Glutamatergic neuron (in vitro differentiated cells): ENCODE results near the gene SPDL1. TPM values are rescaled to one million over a fixed set of nuclear protein-coding genes. Genes with fewer than 3 reads are reported as not detected.

ENCODE experiments used
- DNase-seq: peaks from one replicate; pipeline ENCODE4 v3.0.0; 2022
- H3K27ac Mint-ChIP-seq: one replicate; pipeline ENCODE4 v1.8.0; 2020; ENCODE audit warnings: mild to moderate bottlenecking, mixed read lengths, inconsistent platforms; ENCODE audit not compliant: unreplicated experiment
- H3K27me3 Mint-ChIP-seq: one replicate; pipeline ENCODE4 v1.8.0; 2020; ENCODE audit warnings: mild to moderate bottlenecking, moderate library complexity, mixed read lengths, inconsistent platforms; ENCODE audit not compliant: unreplicated experiment
- H3K36me3 Mint-ChIP-seq: one replicate; pipeline ENCODE4 v1.8.0; 2020; ENCODE audit warnings: mild to moderate bottlenecking, mixed read lengths, inconsistent platforms; ENCODE audit not compliant: unreplicated experiment
- H3K4me1 Mint-ChIP-seq: one replicate; pipeline ENCODE4 v1.8.0; 2020; ENCODE audit warnings: mild to moderate bottlenecking, low read depth, mixed read lengths, inconsistent platforms; ENCODE audit not compliant: unreplicated experiment
- H3K4me3 Mint-ChIP-seq: one replicate; pipeline ENCODE4 v1.8.0; 2020; ENCODE audit warnings: mild to moderate bottlenecking, mixed read lengths, inconsistent platforms; ENCODE audit not compliant: unreplicated experiment
- H3K9me3 Mint-ChIP-seq: one replicate; pipeline ENCODE4 v1.8.0; 2020; ENCODE audit warnings: mild to moderate bottlenecking, moderate library complexity, mixed read lengths, inconsistent platforms; ENCODE audit not compliant: unreplicated experiment
- total RNA-seq: library from RNA; stranded (reverse); fragmentation: NEBNext Ultra II Directional; extraction: Animal tissue kit (Norgen Biotek cat#: 25700); gene quantifications from one replicate; pipeline ENCODE4 v1.2.1, GENCODE V29; 2021; ENCODE audit not compliant: unreplicated experiment
- TF ChIP-seq, protein P1 (sequence below): fragments of 200-600 bp; sonication (generic); IDR thresholded peaks from one replicate; pipeline ENCODE4 v1.5.0; 2021; ENCODE audit not compliant: partially characterized antibody, unreplicated experiment

Gene SPDL1
- total RNA-seq, 1 donor from 2014 or later: 19.0 TPM

DNA sequence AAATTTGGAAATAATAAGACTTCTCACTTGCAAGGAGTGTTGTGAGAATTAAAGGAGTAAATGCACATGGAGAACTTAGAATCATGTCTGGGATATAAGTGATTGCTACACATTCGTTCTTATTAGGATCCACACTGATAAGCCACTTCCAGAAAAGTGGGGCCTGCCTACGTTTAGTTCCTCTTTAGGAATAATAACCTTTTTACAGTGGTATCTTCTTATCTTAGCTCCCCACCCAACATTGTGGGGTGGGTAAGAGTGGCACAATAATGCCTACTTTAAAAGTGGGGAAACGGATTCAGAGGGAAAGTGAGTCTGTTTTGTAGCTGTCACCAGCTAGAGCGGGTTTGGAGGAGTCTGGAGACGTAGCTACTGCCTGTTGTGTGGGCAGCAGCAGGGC is 69.5 kb downstream of the SPDL1 start:
- H3K9me3 Mint-ChIP-seq: no peaks in the 10 kb centered on the region
- no peak overlapping the region for H3K4me3 Mint-ChIP-seq
- no peaks in the 10 kb centered on the region for H3K4me1 Mint-ChIP-seq
- no peaks in the 10 kb centered on the region for H3K36me3 Mint-ChIP-seq
- H3K27ac Mint-ChIP-seq: no peak overlapping the region
- H3K27me3 Mint-ChIP-seq: peaks cover 2% of the 10 kb centered on the region
- TF ChIP-seq, protein P1, sequence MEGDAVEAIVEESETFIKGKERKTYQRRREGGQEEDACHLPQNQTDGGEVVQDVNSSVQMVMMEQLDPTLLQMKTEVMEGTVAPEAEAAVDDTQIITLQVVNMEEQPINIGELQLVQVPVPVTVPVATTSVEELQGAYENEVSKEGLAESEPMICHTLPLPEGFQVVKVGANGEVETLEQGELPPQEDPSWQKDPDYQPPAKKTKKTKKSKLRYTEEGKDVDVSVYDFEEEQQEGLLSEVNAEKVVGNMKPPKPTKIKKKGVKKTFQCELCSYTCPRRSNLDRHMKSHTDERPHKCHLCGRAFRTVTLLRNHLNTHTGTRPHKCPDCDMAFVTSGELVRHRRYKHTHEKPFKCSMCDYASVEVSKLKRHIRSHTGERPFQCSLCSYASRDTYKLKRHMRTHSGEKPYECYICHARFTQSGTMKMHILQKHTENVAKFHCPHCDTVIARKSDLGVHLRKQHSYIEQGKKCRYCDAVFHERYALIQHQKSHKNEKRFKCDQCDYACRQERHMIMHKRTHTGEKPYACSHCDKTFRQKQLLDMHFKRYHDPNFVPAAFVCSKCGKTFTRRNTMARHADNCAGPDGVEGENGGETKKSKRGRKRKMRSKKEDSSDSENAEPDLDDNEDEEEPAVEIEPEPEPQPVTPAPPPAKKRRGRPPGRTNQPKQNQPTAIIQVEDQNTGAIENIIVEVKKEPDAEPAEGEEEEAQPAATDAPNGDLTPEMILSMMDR: no peak
- no peak for DNase-seq

Other genes starting within 250 kb of the SPDL1 start
- 0.66 TPM for gene DOCK2, start 53.5 kb downstream of the SPDL1 start, total RNA-seq